HG02870 (cell line): ENCODE measurements around the gene UBQLN1.
A peak's percentile ranks its signal among the peaks of the same experiment; 100 is the strongest.
"Not testable (repeated sequence)": the region's sequence is repeated elsewhere in the genome, so short reads cannot be mapped to it uniquely, and the experiment has no call there.

Experiments
- ATAC-seq: cut with Tn5 transposase; IDR thresholded peaks from one replicate; pipeline ENCODE4 v1.9.1; 2021; ENCODE audit warnings: mild to moderate bottlenecking, moderate library complexity; ENCODE audit not compliant: unreplicated experiment

Gene UBQLN1

GRCh38 chr9:83707768-83708514, at the start of gene UBQLN1:
Gene UBQLN1, minus strand, starts transcription at chr9:83707958. Its CDS starts 279 bp downstream, at chr9:83707679.
- ATAC-seq, result peak; percentile 72

DNA sequence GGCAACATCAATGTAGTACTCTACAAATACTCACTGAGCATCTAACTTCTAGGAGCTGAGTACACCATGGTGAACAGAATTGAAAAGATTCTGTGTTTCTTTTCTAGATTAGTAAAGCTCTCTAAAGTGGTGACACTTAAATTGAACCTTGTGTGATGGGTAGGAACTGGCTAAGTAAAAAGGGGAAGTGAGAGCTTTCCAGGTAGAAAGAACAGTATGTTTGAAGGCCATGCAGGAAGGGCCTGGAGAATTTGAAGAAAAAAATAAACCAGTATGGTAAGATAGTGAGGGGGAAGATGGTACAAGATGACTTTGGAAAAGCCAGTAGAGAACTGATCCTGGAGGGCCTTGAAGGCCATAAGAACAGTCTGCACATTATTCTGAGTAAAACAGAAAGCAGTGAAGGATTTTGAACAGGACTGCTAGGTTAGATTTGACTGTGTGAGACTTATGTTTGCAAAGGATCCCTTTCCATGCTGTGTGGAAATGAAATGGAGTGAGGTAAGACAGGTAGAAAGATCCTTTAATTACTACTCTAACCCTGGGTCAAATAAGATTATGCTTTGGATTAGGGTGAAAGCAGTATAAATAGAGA, 46.7 kb upstream of the UBQLN1 start:
- ATAC-seq, result peak; percentile 74

- no peak for ATAC-seq
Observed at GRCh38 chr9:83749706-83750105, 41.9 kb upstream of the UBQLN1 start.

- no peak for ATAC-seq
Observed at GRCh38 chr9:83744206-83744605, 36.4 kb upstream of the UBQLN1 start.

- ATAC-seq, result no peak
Observed at GRCh38 chr9:83733739-83734138, 26.0 kb upstream of the UBQLN1 start.

DNA sequence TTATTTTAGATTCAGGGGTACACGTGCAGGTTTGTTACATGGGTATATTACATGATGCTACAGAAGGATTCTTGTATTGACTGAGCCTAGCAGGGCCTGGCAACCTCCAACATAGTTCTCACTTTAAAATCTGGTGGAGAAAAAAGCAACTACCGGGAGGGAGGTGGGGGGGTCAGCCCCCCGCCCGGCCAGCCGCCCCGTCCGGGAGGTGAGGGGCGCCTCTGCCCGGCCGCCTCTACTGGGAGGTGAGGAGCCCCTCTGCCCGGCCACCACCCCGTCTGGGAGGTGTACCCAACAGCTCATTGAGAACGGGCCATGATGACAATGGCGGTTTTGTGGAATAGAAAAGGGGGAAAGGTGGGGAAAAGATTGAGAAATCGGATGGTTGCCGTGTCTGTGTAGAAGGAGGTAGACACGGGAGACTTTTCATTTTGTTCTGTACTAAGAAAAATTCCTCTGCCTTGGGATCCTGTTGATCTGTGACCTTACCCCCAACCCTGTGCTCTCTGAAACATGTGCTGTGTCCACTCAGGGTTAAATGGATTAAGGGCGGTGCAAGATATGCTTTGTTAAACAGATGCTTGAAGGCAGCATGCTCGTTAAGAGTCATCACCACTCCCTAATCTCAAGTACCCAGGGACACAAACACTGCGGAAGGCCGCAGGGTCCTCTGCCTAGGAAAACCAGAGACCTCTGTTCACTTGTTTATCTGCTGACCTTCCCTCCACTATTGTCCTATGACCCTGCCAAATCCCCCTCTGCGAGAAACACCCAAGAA, 21.0 kb upstream of the UBQLN1 start:
- ATAC-seq, result not testable (repeated sequence)

- ATAC-seq, result no peak
Observed at GRCh38 chr9:83724436-83724835, 16.7 kb upstream of the UBQLN1 start.

GRCh38 chr9:83722726-83723495, 15.2 kb upstream of the UBQLN1 start:
- ATAC-seq, result no peak

DNA sequence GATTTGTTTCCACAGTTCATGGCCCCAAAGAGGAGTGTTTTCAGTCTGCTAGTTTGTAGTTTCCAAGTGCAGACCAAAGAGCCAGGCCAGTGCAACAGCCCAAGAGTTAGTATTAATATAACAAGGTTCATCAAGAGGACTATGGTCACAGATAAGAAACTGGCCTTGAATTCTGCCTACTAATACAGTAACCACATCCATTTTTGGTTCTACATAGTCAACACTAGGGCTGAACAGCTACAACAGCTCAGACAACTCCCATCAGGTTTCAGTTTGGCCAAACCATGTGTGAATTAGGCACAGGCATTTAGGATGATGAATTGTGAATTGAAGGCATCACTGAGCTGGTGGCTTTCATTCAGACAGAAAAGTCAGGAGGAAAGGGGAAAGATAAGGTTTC, 13.8 kb upstream of the UBQLN1 start:
- ATAC-seq, result no peak

DNA sequence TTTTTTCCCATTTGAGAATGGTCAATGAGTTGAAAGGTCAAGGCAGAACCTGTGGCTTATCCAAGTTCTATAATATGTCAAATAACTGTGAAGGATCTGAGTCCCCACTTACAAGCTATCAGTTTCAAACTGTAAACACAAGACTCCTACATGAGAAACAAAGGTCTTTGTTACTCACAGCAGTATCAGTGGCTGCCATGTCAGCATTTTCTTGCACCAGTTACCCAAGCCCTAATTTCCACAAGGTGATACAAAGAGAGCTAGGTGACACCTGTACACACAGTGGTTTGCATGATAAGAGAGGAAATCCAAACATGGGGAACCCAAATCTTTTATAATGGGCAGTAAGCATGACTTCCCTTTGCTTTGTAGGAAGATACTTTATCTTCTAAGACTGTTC, 8.0 kb upstream of the UBQLN1 start:
- no peak for ATAC-seq

DNA sequence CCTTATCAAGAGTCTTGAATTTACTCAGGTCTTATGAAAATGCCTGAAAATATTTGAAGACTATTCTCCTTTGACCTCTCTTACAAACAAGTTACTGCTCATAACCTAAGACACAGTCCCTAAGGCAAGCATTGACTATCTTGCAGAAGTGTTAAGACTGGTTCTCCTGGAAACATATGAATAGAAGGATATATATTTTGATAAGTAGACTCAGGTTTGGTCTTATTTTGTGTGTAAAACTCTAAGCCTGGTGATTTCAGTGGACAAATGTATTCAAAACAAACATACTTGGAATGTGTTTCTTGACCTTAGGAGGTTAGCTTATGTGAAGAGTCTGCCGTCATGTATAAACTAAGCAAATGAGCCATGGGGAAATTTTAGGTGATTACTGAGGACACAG, 7.5 kb upstream of the UBQLN1 start:
- ATAC-seq, result no peak

DNA sequence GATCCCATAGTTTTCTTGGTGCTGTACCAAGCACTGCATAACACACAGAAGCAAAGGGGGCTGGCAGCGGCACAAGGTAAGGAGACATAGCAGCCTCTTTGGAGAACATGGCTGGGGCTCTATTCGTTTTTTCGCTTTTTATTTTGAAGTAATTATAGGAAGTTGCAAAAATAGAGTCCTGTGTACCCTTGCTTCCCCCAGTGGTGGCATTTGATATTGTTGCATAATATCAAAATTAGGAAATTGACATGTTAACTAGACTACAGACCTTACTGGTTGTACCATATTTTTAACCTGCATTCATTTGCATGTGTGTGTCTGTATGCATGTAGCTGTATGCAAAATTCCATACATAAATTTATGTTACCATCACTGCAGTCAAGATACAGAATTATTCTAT, 6.6 kb upstream of the UBQLN1 start:
- ATAC-seq, result no peak

- ATAC-seq, result peak; percentile 56
Observed at GRCh38 chr9:83708515-83709158, 879 bp upstream of the UBQLN1 start.

DNA sequence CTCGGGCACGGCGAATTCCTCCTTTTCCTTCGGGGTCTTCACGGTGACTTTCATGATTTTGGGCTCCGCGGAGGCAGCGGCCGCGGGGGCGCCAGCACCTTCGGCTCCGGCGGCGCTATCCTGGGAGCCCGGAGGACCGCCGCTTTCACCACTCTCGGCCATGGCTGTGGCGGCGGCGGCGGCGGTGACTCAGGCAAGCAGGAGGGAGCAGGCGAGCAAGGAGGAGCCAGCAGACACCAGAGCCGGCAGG, 315 bp downstream of the UBQLN1 start:
- peak; percentile 46 for ATAC-seq

DNA sequence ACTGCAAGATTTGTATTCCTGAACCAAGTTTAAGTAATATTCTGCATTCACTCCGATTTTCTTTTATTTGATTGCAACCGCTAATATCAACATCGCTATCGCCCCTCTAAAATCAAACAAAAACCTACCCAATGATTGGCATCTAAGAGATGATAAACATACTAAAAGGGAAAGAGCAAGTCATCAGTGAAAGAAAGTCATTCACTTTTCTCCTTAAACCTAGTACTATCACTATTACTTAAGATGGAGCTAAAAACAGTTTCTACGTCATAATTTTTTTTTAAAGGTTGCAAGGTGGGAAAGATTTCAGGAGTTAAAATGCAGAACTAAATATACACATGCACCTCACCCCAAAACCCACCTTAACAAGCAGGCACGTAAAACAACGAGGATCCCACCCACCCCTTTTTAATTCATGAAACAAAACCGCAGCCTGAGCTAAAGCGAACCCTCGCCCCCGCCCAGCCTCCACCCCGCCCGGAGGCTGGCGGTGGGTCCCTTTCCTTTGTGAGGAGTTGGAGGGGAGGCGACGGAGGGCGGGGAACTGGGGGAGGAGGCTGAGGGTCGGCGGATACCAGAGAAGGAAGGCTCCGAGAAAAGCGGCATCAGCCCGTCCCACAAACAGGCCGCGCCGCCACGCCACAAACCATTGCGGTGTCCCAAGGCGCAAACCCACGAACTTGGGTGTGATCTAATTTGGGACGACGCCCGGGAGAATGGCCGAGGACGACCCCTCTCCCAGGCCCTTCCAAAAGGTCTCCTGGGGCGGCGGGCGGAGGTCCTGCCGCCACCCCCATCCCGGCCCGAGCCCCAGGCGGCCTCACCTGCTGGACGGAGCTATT, 861 bp downstream of the UBQLN1 start:
- peak; percentile 9 for ATAC-seq

DNA sequence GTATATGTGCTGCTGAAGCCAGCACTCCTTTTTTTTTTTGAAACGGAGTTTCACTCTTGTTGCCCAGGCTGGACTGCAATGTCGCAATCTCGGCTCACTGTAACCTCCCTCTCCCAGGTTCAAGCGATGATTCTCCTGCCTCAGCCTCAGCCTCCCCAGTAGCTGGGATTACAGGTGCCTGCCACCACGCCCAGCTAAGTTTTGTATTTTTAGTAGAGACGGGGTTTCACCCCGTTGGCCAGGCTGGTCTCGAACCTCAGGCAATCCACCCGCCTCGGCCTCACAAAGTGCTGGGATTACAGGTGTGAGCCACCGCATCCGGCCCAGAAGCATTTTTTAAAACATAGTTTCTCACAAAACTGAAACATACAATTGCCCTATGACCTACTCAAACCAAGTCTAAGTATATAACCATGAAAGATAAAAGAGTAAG, 2.5 kb downstream of the UBQLN1 start:
- ATAC-seq, result not testable (repeated sequence)

DNA sequence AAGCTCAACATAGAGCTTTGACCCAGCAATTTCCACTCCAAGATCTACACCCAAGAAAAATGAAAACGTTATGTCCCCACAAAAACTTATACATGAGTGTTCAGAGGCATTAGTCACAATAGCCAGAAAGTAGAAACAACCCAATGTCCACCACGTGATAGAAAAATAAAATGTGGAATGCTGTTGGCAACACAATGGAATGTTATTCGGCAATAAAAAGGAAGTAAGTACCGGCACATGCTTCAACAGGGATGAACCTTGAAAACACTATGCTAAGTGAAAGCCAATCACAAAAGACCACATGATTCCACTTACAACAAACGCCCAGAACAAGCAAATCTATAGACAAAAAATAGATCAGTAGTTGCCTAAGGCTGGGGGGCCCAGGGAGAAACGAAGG, 6.0 kb downstream of the UBQLN1 start:
- no peak for ATAC-seq

DNA sequence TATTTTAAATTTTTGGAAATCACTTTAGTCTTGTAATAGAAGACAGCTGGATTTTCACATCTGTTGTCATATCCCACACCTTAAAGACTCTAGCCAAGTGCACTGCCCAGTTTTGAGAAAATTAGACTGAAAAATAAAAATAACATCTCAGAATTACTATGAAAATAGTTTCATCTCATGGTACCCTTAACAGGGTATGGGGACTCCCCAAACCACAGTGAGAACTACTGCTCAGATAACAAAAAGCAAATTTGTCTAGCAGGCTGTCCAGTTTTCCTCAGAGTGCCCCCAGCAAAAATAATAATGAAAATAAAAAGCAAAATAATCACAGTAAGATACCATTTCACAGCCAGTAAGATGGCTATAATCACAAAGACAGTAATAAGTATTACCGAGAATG, 6.5 kb downstream of the UBQLN1 start:
- no peak for ATAC-seq

GRCh38 chr9:83699615-83700014, 8.1 kb downstream of the UBQLN1 start:
- ATAC-seq, result no peak

GRCh38 chr9:83698976-83699585, 8.7 kb downstream of the UBQLN1 start:
- peak; percentile 44 for ATAC-seq
